ENCODE data around the gene ABCC4. TPM values are rescaled to one million over a fixed set of nuclear protein-coding genes. Genes with fewer than 3 reads are reported as not detected.

ABCC4 gene
- total and polyA plus RNA-seq, 2 donors from 2014 or later = 11.3 to 52.4 TPM

- DNase-seq = no peak
- Histone ChIP-seq H3K4me1 (ENCODE audit: control insufficient read depth in 2 of 3, insufficient read depth in 2 of 3, low read depth in 1 of 3, low read length in 3 of 3) (peaks cover 0 to 9% (median 5%) of the 10 kb centered on the region in 3 donors), H3K9me3 (ENCODE audit: control insufficient read depth in 2 of 3, insufficient read depth in 1 of 3, low read length in 3 of 3) (no peaks in the 10 kb centered on the region), H3K27me3 (ENCODE audit: control insufficient read depth, insufficient read depth, low read length) (no peaks in the 10 kb centered on the region), H3K36me3 (ENCODE audit: control insufficient read depth in 2 of 3, insufficient read depth in 3 of 3, low read length in 3 of 3) (peaks cover 0 to 1% (median 1%) of the 10 kb centered on the region in 3 donors), H3K4me3 (ENCODE audit: low read length in 3 of 3) (no peak overlapping the region), H3K27ac (ENCODE audit: low read depth in 2 of 2, low read length in 2 of 2) (no peak overlapping the region), H3K9ac (ENCODE audit: low read length in 3 of 3) (no peak overlapping the region)
- no peak for TF ChIP-seq CTCF (IDR thresholded peaks at IDR 0.05; ENCODE audit: borderline replicate concordance, extremely low read depth, insufficient read depth)
- intact Hi-C loops (cut with DNase I) = no loop called here
- no peak for FAIRE-seq
These were observed 118.5 kb downstream of the ABCC4 start for GRCh38 chr13:95182570-95183265.

- TF ChIP-seq CTCF (IDR thresholded peaks at IDR 0.05; ENCODE audit: borderline replicate concordance, extremely low read depth, insufficient read depth) = no peak
- no peak overlapping the region for H3K9ac ChIP-seq (ENCODE audit: low read length in 3 of 3)
- H3K4me1 ChIP-seq (ENCODE audit: control insufficient read depth in 2 of 3, insufficient read depth in 2 of 3, low read depth in 1 of 3, low read length in 3 of 3) = peaks cover 0 to 9% (median 5%) of the 10 kb centered on the region in 3 donors
- DNase-seq (no peak), FAIRE-seq (no peak)
- H3K4me3 ChIP-seq (ENCODE audit: low read length in 3 of 3) = no peak overlapping the region
- no peak overlapping the region for H3K27ac ChIP-seq (ENCODE audit: low read depth in 2 of 2, low read length in 2 of 2)
- intact Hi-C loops (cut with DNase I) = no loop called here
- no peaks in the 10 kb centered on the region for H3K27me3 ChIP-seq (ENCODE audit: control insufficient read depth, insufficient read depth, low read length)
- H3K9me3 ChIP-seq (ENCODE audit: control insufficient read depth in 2 of 3, insufficient read depth in 1 of 3, low read length in 3 of 3) = no peaks in the 10 kb centered on the region
- peaks cover 0 to 3% (median 2%) of the 10 kb centered on the region in 3 donors for H3K36me3 ChIP-seq (ENCODE audit: control insufficient read depth in 2 of 3, insufficient read depth in 3 of 3, low read length in 3 of 3)
These were observed 119.7 kb downstream of the ABCC4 start for GRCh38 chr13:95181586-95181985.

- no peak overlapping the region for H3K4me3 ChIP-seq (ENCODE audit: low read length in 3 of 3)
- no peak for FAIRE-seq
- no peak overlapping the region for H3K27ac ChIP-seq (ENCODE audit: low read depth in 2 of 2, low read length in 2 of 2)
- DNase-seq = no peak
- no peak for TF ChIP-seq CTCF (IDR thresholded peaks at IDR 0.05; ENCODE audit: borderline replicate concordance, extremely low read depth, insufficient read depth)
- H3K9ac ChIP-seq (ENCODE audit: low read length in 3 of 3) = no peak overlapping the region
- intact Hi-C loops (cut with DNase I) = no loop called here
- peaks cover 0 to 3% (median 2%) of the 10 kb centered on the region in 3 donors for H3K36me3 ChIP-seq (ENCODE audit: control insufficient read depth in 2 of 3, insufficient read depth in 3 of 3, low read length in 3 of 3)
- no peaks in the 10 kb centered on the region for H3K27me3 ChIP-seq (ENCODE audit: control insufficient read depth, insufficient read depth, low read length)
- H3K9me3 ChIP-seq (ENCODE audit: control insufficient read depth in 2 of 3, insufficient read depth in 1 of 3, low read length in 3 of 3) = no peaks in the 10 kb centered on the region
- peaks cover 0 to 9% (median 5%) of the 10 kb centered on the region in 3 donors for H3K4me1 ChIP-seq (ENCODE audit: control insufficient read depth in 2 of 3, insufficient read depth in 2 of 3, low read depth in 1 of 3, low read length in 3 of 3)
These were observed 120.6 kb downstream of the ABCC4 start for GRCh38 chr13:95180513-95181245.

Data from kidney (tissue), 14 donors.